Forelimb muscle (tissue), 1 donor: ENCODE data around the gene CECR2. TPM values are rescaled to one million over a fixed set of nuclear protein-coding genes. Genes with fewer than 3 reads are reported as not detected.
"Not testable (repeated sequence)": the region's sequence is repeated elsewhere in the genome, so short reads cannot be mapped to it uniquely, and the experiment has no call there.

Experiments used
- DNase-seq: peaks from one replicate; pipeline ENCODE4 v3.0.0-alpha.2; 2013; ENCODE audit warnings: low read depth
- polyA plus RNA-seq: library from polyadenylated mRNA; unstranded; fragments of 120-200 nt; gene quantifications from one replicate; pipeline ENCODE4 v1.2.1, GENCODE V29; 2013; ENCODE audit not compliant: insufficient read length

Gene CECR2
- polyA plus RNA-seq, 1 donor, result 23.2 TPM

GRCh38 chr22:17512960-17513359 lies 143.7 kb downstream of the CECR2 start:
- no peak for DNase-seq

GRCh38 chr22:17513612-17514011 lies 144.4 kb downstream of the CECR2 start:
- no peak for DNase-seq

- DNase-seq, result no peak
Measured at GRCh38 chr22:17514084-17514483, 144.8 kb downstream of the CECR2 start.

- DNase-seq, result no peak
Measured at GRCh38 chr22:17518406-17518805, 149.1 kb downstream of the CECR2 start.

- DNase-seq, result not testable (repeated sequence)
Measured at GRCh38 chr22:17521971-17522370, 152.7 kb downstream of the CECR2 start.

GRCh38 chr22:17523925-17524324 lies 154.7 kb downstream of the CECR2 start:
- DNase-seq, result no peak

GRCh38 chr22:17536269-17536668 lies 167.0 kb downstream of the CECR2 start:
- no peak for DNase-seq

GRCh38 chr22:17537155-17537554 lies 167.9 kb downstream of the CECR2 start:
- DNase-seq, result no peak

- no peak for DNase-seq
Measured at GRCh38 chr22:17540481-17540880, 171.2 kb downstream of the CECR2 start.

- DNase-seq, result no peak
Measured at GRCh38 chr22:17541476-17541875, 172.2 kb downstream of the CECR2 start.

GRCh38 chr22:17542452-17542851 lies 173.2 kb downstream of the CECR2 start:
- no peak for DNase-seq

GRCh38 chr22:17548010-17548755 lies 178.9 kb downstream of the CECR2 start:
- no peak for DNase-seq

GRCh38 chr22:17548756-17549035 lies 179.4 kb downstream of the CECR2 start:
- no peak for DNase-seq

GRCh38 chr22:17549183-17549582 lies 179.9 kb downstream of the CECR2 start:
- DNase-seq, result no peak

GRCh38 chr22:17549655-17550054 lies 180.4 kb downstream of the CECR2 start:
- no peak for DNase-seq

GRCh38 chr22:17552737-17553136 lies 183.5 kb downstream of the CECR2 start:
- DNase-seq, result no peak

- no peak for DNase-seq
Measured at GRCh38 chr22:17554814-17555213, 185.6 kb downstream of the CECR2 start.

- DNase-seq, result no peak
Measured at GRCh38 chr22:17559188-17559587, 189.9 kb downstream of the CECR2 start.

- no peak for DNase-seq
Measured at GRCh38 chr22:17562906-17563870, 193.9 kb downstream of the CECR2 start, which contains the start of gene SLC25A18. TSS of gene SLC25A18 (plus strand) at chr22:17563498. CDS start at chr22:17579945, 16,447 bp downstream.

- peak; percentile 68 for DNase-seq
Measured at GRCh38 chr22:17563936-17564391, 194.7 kb downstream of the CECR2 start.

GRCh38 chr22:17566016-17566687 lies 196.9 kb downstream of the CECR2 start:
- not testable (repeated sequence) for DNase-seq

GRCh38 chr22:17566776-17567175 lies 197.5 kb downstream of the CECR2 start:
- no peak for DNase-seq
